GM19035 (cell line): ENCODE measurements around the gene MAN1A2.

Experiments used
- ATAC-seq: cut with Tn5 transposase; IDR thresholded peaks from one replicate; pipeline ENCODE4 v1.9.1; 2021; ENCODE audit not compliant: unreplicated experiment

MAN1A2 gene

DNA sequence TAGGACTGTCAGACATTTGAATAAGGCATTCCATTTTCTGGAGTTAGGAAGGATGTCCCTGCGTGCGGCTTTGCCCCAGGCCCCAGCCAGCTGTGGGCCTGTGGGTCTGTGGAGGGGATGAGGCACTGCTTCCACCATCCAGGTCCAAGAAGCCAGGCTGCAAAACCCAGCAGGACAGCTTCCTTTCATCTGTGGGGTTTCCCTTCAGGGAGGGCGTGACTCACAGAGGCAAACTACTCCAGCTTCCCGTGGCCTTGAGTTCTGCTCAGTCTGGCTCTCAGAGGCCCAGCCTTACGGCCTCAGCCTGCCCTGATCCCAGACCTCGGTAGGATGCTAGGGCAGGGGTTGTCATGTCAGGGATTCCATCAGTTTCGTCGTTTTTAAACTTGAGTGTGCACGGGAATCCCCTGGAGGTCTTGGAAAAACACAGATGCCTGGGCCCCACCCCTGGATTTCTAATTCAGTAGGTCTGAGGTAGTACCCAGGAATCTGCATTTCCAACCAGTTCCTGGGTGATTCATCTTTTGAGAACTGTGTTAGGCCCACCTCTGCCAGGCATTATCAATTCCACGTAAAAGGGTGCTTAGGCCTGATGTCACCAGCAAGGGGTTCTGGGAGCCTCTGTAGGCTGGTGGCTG lies 206.3 kb downstream of the MAN1A2 start:
- no peak for ATAC-seq

DNA sequence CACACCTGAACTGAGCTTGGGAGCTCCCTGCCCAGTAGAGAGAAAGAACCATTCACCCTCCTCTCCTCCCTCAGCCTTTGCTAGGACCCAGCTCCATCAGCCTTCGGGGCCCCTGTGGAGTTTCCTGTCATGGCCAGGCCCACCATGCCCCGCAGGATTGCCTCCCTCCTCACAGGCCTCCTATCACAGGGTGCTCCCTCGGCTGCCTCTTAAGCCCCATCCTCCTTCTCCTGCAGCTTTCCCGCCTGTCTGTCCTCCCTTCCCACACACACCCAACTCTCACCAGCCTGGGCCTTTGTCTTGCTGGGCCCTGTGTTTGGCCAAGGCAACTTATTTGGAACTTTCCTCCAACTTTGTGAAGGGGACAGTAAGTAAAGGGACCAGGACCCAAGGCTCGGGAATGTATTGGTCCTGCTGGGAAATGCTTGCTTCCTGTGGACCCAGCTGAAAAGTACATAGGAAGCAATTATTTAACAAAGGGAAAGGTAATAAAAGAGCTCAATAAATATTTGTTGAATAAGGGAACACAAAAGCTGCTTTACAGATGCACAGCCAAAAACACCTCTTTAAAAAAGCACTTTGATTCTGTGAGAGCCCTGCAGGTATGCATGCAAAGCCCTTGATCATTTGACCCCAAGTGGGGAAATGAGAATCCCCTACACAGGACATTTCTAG lies 207.0 kb downstream of the MAN1A2 start:
- no peak for ATAC-seq

DNA sequence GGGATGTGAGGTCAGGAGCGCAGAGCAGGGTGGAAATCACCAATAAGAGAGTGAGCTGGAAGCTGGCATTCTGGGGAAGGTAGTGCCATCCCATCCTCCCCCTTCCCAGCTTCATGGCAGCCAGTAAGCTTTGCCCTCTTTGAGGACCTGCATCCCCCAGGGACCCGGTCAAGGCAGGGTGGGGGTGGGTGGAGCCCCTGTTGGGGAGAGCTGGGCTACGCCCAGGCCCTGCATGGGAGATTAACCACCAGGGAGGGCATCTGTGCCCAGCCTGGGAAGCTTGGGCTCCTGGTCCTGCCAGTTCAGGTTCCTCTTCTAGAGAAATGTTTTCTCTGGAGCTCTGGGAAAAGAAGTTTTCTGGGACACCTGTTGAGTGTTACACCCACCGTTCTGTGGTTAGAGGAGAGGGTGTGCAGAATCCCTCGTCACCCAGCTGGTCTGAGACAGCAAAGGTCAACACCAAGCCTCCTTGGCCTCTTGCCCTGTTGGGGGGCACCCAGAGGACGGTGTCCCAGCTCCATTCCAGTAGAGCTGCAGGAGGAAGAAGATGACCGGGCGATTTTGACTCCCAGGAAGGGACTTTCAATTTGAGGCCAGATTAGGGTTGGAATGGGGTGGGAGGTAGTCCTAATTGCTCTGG lies 208.5 kb downstream of the MAN1A2 start:
- ATAC-seq, result no peak

DNA sequence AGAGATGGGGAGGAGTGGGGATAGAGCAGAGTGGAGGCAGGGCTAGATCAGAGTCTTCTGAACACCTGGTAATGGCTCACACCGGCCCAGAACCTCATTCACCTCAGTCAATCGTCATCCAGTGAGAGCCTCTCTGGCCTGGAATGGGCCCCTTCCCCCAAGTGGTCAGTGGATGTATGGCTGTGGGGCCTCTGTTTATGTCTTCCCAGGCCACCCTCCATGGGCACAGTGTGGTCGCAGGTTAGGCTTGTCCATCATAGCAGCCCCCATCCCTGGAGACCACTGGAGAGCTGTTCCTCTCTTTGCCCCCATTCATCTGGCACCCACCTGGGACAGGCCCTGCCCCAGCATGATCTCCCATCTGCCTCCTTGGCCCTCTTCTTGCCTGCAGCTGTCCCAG lies 209.0 kb downstream of the MAN1A2 start:
- ATAC-seq, result no peak

DNA sequence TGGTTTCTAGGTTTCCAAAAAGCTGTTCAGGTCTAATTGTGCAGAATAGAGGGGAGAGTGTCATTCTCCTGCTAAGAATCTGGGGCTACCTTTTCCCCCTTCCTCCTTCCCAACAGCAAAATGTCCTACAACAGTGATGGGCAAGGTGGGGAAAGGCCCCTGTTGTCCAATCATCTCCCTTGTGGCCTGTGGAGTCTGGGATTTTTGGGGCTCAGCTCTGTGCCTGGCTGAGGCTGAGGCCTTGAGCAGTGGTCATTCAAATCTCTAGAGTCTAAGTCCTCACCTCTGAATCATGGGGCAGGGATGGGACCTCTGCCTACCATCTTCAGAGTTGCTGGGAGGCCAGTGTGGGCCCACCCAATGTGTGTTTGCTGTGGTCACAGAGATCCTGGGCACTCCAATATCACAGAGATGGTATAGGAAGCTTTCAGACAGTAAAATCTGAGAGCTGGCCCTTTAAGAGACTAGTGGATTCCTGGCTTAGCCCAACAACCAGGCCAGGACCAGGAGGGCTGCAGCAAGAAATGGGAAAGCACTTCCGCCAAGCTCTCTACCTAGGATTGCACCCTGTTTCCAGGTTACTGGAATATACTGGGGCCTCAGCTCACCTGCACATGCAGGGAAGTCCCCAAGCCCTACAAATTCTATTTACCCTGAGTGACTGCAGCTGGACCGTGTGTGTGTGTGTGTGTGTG lies 210.1 kb downstream of the MAN1A2 start:
- ATAC-seq, result no peak

DNA sequence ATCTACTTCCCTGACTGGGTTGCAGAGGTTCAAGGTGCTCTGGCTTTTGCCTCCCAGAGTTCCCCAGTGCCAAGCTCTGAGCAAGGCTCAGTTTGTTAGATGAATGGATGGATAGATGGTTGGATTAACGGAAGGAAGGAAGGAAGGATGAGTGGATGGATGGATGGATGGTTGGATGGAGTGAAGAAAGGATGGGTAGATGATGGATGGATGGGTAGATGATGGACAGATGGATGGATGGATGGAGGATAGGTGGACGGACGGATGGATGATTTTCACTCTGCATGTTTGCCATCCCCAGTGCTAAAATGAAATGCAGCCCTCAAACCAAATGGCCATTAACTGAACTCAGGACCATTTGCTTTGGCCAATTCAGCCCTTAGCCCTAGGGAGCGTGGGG lies 211.2 kb downstream of the MAN1A2 start:
- ATAC-seq, result no peak
